VCaP (cell line): ENCODE measurements around the gene FYN.

ENCODE experiments used
- H3K27ac ChIP-seq: fragments of 450-650 bp; 2 replicates; pipeline ENCODE4 v1.5.1; 2017
- CTCF ChIP-seq: fragments of 450-650 bp; conservative IDR thresholded peaks from 2 replicates; pipeline ENCODE4 v1.5.1; 2017; ENCODE audit warnings: mild to moderate bottlenecking, moderate library complexity

The FYN gene

GRCh38 chr6:111717621-111718020, 155.6 kb downstream of the FYN start:
- no peak for TF ChIP-seq CTCF

GRCh38 chr6:111716325-111716724, 156.9 kb downstream of the FYN start:
- no peak for TF ChIP-seq CTCF
- no peak overlapping the region for H3K27ac ChIP-seq

More at GRCh38 chr6:111717621-111718020, 155.6 kb downstream of the FYN start:
- H3K27ac ChIP-seq = no peak overlapping the region

GRCh38 chr6:111715321-111715720, 157.9 kb downstream of the FYN start:
- no peak for TF ChIP-seq CTCF

GRCh38 chr6:111714416-111715270, 158.6 kb downstream of the FYN start:
- H3K27ac ChIP-seq = no peak overlapping the region
- TF ChIP-seq CTCF = no peak

More at GRCh38 chr6:111715321-111715720, 157.9 kb downstream of the FYN start:
- H3K27ac ChIP-seq = no peak overlapping the region

GRCh38 chr6:111713811-111714210, 159.4 kb downstream of the FYN start:
- no peak for TF ChIP-seq CTCF
- H3K27ac ChIP-seq = no peak overlapping the region

GRCh38 chr6:111713236-111713635, 160.0 kb downstream of the FYN start:
- no peak overlapping the region for H3K27ac ChIP-seq
- no peak for TF ChIP-seq CTCF

- H3K27ac ChIP-seq = no peak overlapping the region
- TF ChIP-seq CTCF = no peak
Measured at GRCh38 chr6:111711984-111712752, 161.1 kb downstream of the FYN start.
